ENCODE data around the gene ZC3H10. TPM values are rescaled to one million over a fixed set of nuclear protein-coding genes. Genes with fewer than 3 reads are reported as not detected.

Gene ZC3H10
- total and polyA plus RNA-seq, 2 of the 13 experiments (the other 11 are each of a cell fraction or from before 2014, with no cell fraction given): 0.70 to 2.3 TPM

- TF ChIP-seq ZNF687 (CRISPR knock-in tag; IDR thresholded peaks at IDR 0.05) (peak; percentile 79), MTF2 (CRISPR knock-in tag; IDR thresholded peaks at IDR 0.05; ENCODE audit: borderline replicate concordance) (no peak), PHF21A (CRISPR knock-in tag; IDR thresholded peaks at IDR 0.05) (no peak), ZNF160 (CRISPR knock-in tag; IDR thresholded peaks at IDR 0.05) (no peak), MTERF4 (CRISPR knock-in tag; IDR thresholded peaks at IDR 0.05) (no peak), PHF8 (CRISPR knock-in tag; IDR thresholded peaks at IDR 0.05) (peak; percentile 58), NFYB (CRISPR knock-in tag; IDR thresholded peaks at IDR 0.05) (peak; percentile 41; the same call in 1 of the 2 replicates), ZNF850 (CRISPR knock-in tag; conservative IDR thresholded peaks at IDR 0.05) (no peak), RARG (CRISPR knock-in tag; IDR thresholded peaks at IDR 0.05; ENCODE audit: low read depth) (no peak), FOXJ3 (CRISPR knock-in tag; IDR thresholded peaks at IDR 0.05; ENCODE audit: borderline replicate concordance) (no peak), ZNF232 (CRISPR knock-in tag; IDR thresholded peaks at IDR 0.05; ENCODE audit: borderline replicate concordance) (peak; percentile 54; the same call in 1 of the 2 replicates)
These were observed 34.2 kb downstream of the ZC3H10 start, which contains the start of gene MYL6B (continued) for GRCh38 chr12:56152132-56152755.

Data from HepG2 (cell line).